M059J (cell line): ENCODE results near the gene GCNT2. TPM values are rescaled to one million over a fixed set of nuclear protein-coding genes. Genes with fewer than 3 reads are reported as not detected.
"Not testable (repeated sequence)": the region's sequence is repeated elsewhere in the genome, so short reads cannot be mapped to it uniquely, and the experiment has no call there.

Experiments used
- DNase-seq: peaks from one replicate; pipeline ENCODE4 v3.0.0-alpha.2; 2012; ENCODE audit warnings: low read depth
- total RNA-seq: library from RNA; depleted of rRNA; stranded (reverse); fragments of >200 nt; shearing (Covaris generic); gene quantifications from 2 replicates; pipeline ENCODE4 v1.2.3, GENCODE V29; 2014

The GCNT2 gene
- total RNA-seq, 1 experiment from 2014 or later = 22.5 TPM

- DNase-seq = no peak
Measured at GRCh38 chr6:10580570-10580969, 59.4 kb downstream of the GCNT2 start.

GRCh38 chr6:10581402-10581801 is 60.3 kb downstream of the GCNT2 start:
- DNase-seq = not testable (repeated sequence)

- peak; percentile 10 for DNase-seq
Measured at GRCh38 chr6:10582774-10583508, 61.8 kb downstream of the GCNT2 start.

- DNase-seq = no peak
Measured at GRCh38 chr6:10583509-10583901, 62.4 kb downstream of the GCNT2 start.

GRCh38 chr6:10584607-10585006 is 63.5 kb downstream of the GCNT2 start:
- no peak for DNase-seq

- DNase-seq = peak; percentile 65
Measured at GRCh38 chr6:10585209-10585845, 64.2 kb downstream of the GCNT2 start.

GRCh38 chr6:10586302-10586701 is 65.2 kb downstream of the GCNT2 start:
- DNase-seq = peak; percentile 40

- no peak for DNase-seq
Measured at GRCh38 chr6:10587656-10588406, 66.7 kb downstream of the GCNT2 start.

- DNase-seq = no peak
Measured at GRCh38 chr6:10588562-10589428, 67.6 kb downstream of the GCNT2 start.

GRCh38 chr6:10589429-10589727 is 68.2 kb downstream of the GCNT2 start:
- DNase-seq = no peak

- DNase-seq = no peak
Measured at GRCh38 chr6:10589983-10590382, 68.8 kb downstream of the GCNT2 start.

- DNase-seq = no peak
Measured at GRCh38 chr6:10591422-10592160, 70.4 kb downstream of the GCNT2 start.

GRCh38 chr6:10595731-10596664 is 74.8 kb downstream of the GCNT2 start:
- DNase-seq = peak; percentile 96

- DNase-seq = no peak
Measured at GRCh38 chr6:10597499-10598001, 76.4 kb downstream of the GCNT2 start.

- peak; percentile 26 for DNase-seq
Measured at GRCh38 chr6:10598084-10598960, 77.2 kb downstream of the GCNT2 start.

- DNase-seq = no peak
Measured at GRCh38 chr6:10599046-10599445, 77.9 kb downstream of the GCNT2 start.

- not testable (repeated sequence) for DNase-seq
Measured at GRCh38 chr6:10600681-10601080, 79.5 kb downstream of the GCNT2 start.

- no peak for DNase-seq
Measured at GRCh38 chr6:10603219-10603618, 82.1 kb downstream of the GCNT2 start.

GRCh38 chr6:10609038-10609437 is 87.9 kb downstream of the GCNT2 start:
- no peak for DNase-seq
